Inflammatory macrophage treated with lipopolysaccharide for 4 hours (primary cell): ENCODE results near the gene STXBP3.
A peak's percentile ranks its signal among the peaks of the same experiment; 100 is the strongest.

Source experiments
- DNase-seq: peaks from one replicate; pipeline ENCODE4 v3.0.0-alpha.2; 2020

Gene STXBP3

DNA sequence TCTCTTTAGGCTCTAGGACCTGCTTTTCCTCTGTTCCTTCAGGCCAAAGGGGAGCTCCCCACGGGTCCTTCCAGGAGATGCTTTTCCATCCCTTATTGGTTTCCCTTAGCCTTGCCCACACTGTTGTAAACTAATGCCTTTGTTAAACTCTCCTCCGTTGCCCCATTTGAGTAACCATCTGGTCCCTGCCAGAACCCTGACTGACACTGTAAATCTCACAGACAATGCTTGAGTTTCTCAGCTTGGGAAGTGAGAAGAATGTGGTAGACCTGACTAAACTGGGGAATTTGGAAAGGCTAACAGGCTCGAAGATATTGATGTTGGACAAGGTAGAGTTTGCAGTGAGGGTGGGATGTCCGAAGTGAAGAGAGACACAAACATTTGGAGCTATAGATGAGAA is 99.0 kb downstream of the STXBP3 start:
- no peak for DNase-seq

DNA sequence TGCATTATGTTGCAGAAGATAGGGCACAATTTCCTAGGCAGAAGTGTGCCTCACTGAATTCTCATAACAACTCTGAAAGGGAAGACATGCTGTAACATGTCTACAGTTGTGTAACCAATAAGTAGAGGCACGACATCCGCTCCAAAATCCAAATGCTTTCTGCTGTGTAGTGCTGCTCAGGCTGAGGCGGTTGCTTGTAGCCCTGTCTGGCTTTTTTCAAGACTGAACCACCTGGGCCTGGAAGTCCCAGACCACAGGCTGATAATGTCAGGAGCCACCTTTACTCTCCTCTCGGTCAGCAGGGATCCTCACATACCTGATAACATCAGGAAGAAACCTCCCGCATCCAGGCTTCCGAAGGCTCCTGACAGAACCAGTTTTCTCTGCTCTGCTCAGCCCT is 99.5 kb downstream of the STXBP3 start:
- DNase-seq: no peak

DNA sequence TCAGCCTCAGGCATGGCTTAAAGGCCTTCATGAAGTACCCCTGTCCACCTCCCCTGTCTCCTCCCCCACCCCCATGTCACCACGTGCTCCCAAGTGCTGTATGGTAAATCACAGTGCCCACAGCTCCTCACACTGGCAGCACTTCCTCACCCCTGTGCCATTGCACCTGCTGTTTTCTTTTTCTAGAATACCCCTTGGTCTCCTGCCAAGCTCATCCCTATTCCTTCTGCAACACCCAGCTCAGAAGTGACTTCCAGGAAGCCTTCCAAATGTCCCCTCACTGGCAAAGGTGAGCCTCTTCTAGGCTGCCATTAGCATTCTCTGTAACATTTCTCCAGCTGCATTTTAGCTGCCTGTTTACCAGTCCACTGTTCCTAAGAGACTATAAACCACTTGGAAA is 101.0 kb downstream of the STXBP3 start:
- no peak for DNase-seq

DNA sequence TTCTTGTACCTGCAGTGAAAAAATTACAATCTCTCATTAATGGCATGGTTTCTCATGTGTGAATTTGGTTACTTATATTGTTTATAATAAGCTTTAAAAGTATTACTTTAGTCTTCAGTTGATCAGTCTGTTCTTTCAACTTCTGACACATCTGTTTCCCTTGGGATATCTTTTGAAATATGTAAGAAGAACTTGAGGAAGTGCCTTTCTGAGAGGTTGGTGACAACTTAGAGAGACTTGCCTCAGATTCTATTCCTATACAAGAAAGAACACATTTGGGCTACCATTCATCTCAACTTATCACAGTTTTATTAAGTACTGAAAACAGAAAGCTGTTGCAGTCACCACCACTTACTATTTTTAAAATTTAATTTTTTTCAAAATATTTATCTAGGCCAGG is 102.3 kb downstream of the STXBP3 start:
- DNase-seq: no peak

DNA sequence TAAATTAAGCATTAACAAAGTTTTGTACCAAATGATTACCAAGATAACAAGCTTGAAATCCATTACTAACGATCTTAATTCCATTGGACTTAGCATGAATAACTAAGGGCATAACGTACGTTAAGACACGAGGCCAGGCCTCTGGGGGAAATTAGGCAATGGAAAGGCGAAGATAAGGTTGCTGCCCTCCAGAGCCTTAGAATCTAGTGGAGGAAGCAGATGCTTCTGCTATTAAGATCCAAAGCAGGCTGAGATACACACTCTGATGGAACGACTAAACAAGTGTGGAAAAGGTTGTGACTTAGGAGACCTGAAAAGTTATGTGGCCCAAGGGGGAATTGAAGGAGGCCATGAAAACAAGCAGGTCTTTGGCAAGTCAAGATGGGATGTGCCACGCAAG is 104.5 kb downstream of the STXBP3 start:
- DNase-seq: no peak

DNA sequence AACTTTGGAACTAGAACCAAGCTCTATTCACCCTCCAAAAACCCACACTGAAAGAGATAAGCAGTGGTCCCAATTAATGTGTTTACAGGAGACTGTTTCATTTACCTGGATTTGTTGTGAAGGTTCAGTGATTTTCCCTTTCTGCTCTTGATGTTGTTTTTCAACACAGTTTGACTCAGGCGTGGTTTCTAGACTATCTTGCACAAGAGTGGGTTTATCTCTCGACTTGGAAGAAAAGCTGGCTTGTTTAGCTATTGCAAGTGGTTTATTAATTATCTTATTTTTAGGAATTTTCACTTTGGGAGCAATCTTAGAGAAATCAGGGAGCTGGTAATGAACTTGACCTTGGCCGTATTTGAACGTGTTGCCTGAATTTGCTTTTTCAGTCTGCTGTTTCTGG is 105.1 kb downstream of the STXBP3 start:
- DNase-seq: no peak

DNA sequence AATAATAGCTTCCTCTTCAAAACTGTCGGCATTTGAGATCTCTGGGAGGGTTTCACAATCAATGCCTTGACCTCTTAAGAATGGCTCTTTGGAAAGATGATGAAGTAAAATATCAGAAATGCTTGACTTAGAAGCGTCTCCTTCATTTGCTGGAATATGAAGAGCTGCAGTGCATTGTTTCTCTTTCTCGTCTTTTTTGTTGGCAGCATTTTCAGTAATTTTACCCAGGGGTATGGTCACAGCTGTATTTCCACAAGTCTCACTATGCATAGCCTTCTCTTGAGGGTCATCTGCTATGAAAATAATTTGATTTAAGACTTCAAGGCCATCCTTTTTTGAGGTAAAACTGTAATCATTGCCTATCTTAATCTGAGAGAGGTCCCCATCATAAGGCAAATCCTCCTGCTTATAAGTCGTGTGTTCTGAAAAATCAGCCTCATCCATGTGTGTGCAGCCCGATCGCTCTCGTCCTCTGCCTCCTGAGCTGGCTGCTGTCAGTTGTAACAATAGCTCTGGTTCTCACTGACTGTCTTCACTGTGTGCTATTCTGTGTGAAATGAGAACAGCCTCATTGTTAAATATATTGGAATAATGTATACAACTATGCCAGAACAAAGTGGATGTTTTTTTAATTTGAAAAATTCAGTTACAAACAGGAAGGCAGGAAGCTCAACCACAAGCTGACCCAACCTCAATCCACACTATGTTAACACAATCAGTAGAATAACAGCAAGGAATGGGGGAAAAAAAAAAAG is 105.9 kb downstream of the STXBP3 start:
- DNase-seq: peak; percentile 37

DNA sequence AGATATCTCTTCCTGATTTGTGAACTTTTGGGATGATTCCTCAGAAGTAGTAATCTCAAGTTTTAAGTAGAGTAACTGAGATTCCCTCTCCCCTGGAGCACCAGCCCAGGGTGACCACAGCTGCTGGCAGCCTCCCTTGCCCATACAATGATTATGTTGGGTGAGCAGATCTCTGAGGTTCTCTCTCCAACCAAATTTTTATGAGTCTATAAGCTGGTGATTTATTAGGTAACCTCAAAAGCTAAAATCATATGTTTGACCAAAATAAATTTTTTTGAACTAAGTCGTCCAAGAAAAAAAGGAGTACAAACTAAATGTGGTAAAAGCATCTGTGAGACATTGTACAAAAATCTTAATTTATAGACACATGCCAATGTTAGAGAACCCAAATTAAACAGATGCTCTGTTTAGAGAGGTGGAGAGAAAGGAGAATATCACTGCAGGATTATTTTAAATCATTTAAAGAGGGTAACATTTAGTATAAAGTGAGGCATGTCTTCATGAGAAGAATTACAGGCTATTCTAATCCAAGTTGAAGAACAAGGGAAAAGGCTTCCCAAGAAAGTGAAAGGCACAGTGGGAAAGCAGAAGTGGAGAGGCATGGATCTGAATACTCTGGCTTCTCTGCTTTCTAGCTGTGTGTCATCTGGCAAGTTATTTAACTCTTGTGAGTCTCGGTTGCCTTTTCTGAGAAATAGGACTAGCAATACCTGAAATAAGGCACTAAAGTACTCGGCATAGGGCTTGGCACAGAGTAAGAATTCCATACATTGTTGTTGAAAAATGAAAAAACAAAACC is 107.9 kb downstream of the STXBP3 start:
- DNase-seq: no peak

DNA sequence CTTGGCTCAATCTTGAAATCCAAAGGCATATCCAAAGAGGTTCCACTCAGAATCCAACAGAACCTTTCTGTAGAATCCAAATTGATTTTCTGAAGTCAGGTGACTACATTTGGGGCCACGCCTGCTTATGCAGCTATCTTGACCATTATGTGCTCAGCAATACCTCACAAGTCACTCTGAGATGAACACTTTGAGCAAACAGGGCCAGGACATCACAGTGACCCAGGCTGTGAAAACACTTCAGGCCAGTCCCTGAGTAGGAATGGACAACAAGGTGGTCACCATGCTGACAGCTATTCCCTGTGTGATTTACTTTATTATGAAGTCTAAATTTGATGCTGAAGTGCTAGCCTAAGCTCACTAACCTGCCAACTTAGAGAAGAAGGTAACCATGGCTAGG is 110.5 kb downstream of the STXBP3 start, which contains the start of gene AKNAD1:
Gene AKNAD1, minus strand, starts transcription at position 101 of the 400 bp plus-strand sequence. CDS start 4,430 bp downstream, outside the sequence.
- DNase-seq: no peak

DNA sequence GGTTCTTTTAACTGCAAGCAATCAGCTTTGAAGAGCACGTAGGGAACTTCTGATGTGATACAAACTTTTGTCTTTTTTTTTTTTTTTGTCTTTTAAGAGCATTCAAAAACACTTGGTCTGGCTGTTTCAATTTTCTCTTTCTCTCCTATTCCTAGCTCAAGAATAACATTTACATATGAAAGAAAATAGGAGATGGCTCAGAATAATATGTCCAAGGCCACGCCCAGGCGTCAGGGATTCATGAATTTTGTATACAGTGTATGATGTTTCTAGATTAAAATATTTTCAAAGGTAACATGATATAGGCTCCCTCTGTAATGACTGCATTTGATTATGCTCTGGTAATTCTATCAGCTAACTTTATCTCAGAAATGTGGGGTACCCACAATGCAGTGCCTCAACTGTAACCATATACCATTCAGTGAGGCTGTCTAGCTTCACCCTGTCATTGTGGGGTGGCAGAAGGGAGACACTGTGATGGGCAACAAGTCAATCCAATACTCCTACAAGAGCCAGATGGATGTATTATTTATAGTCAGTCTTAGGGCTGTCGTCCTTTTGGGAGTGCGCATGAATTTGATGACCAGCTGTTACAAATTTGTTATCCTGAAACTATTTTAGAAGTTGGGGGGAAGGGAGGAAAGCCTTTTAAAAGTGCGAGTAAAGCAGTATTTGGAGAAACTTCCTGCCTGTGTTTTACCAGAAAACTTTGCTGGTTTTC is 111.9 kb downstream of the STXBP3 start:
- no peak for DNase-seq
